Naive B cell (primary cell): ENCODE data around the gene HLA-G. TPM values are rescaled to one million over a fixed set of nuclear protein-coding genes. Genes with fewer than 3 reads are reported as not detected.

Source experiments
- ATAC-seq, 2 donors: fragments of 150-1000 bp; cut with Tn5 transposase; 2 replicates each; pipeline ENCODE4 v1.10.0; 2021; ENCODE audit warnings: low read depth in 2 of 2, mild to moderate bottlenecking in 2 of 2, moderate library complexity in 2 of 2
- DNase-seq: peaks from one replicate; pipeline ENCODE4 v3.0.0; 2022
- H3K27ac Mint-ChIP-seq, 6 donors: one replicate each; pipeline ENCODE4 v1.8.0; 2020 to 2022; ENCODE audit warnings: mild to moderate bottlenecking in 6 of 6, mixed read lengths in 6 of 6, moderate library complexity in 5 of 6, inconsistent platforms in 2 of 6
- H3K27me3 Mint-ChIP-seq, 3 donors: one replicate each; pipeline ENCODE4 v1.8.0; 2021 to 2022; ENCODE audit warnings: mixed read lengths in 3 of 3, mild to moderate bottlenecking in 1 of 3
- H3K36me3 Mint-ChIP-seq, 2 donors: one replicate each; pipeline ENCODE4 v1.8.0; 2020 to 2022; ENCODE audit warnings: mixed read lengths in 2 of 2, inconsistent platforms in 1 of 2, mild to moderate bottlenecking in 1 of 2
- H3K4me1 Mint-ChIP-seq, 3 donors: one replicate each; pipeline ENCODE4 v1.8.0; 2020 to 2022; ENCODE audit warnings: mixed read lengths in 3 of 3, inconsistent platforms in 1 of 3, mild to moderate bottlenecking in 1 of 3, moderate library complexity in 1 of 3
- H3K4me3 Mint-ChIP-seq, 8 donors: one replicate each; pipeline ENCODE4 v1.8.0; 2020 to 2022; ENCODE audit warnings: mild to moderate bottlenecking in 8 of 8, mixed read lengths in 8 of 8, moderate library complexity in 8 of 8, inconsistent platforms in 2 of 8
- H3K9me3 Mint-ChIP-seq, 7 donors: one replicate each; pipeline ENCODE4 v1.8.0; 2020 to 2022; ENCODE audit warnings: mixed read lengths in 7 of 7, mild to moderate bottlenecking in 5 of 7, inconsistent platforms in 2 of 7, moderate library complexity in 1 of 7
- polyA plus RNA-seq, 6 donors: library from polyadenylated mRNA; unstranded; fragments of 300-500 nt; fragmentation: Illumina TruSeq; gene quantifications; one replicate each; pipeline ENCODE4 v1.2.3, GENCODE V29; 2021; ENCODE audit warnings: low read depth in 6 of 6

Gene HLA-G
- polyA plus RNA-seq, 6 donors from 2014 or later: 0.23 to 5.5 (median 1.4) TPM

DNA sequence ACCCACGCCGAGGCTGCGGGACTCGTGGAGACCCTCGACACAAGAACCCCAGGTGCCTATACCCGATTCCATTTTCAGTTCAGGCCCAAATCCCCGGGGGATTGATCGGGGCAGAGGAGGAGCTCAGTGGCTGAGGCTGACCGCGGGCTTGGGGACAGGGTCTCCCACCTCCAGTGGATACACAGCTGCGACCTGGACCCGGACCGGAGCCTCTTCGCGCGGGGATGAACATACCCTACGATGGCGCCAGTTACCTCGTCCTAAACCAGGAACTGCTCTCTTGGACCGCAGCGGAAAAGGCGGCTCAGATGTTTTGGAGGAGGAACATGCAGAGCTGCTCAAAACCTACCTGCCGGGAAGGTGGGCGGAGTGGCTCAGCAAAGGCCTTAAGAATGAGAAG, 27.4 kb upstream of the HLA-G start:
- H3K4me1 Mint-ChIP-seq: no peaks in the 10 kb centered on the region
- no peak overlapping the region for H3K4me3 Mint-ChIP-seq
- H3K27ac Mint-ChIP-seq: no peak overlapping the region
- no peak for ATAC-seq
- H3K9me3 Mint-ChIP-seq: peaks cover 0 to 3% (median 0%) of the 10 kb centered on the region in 7 donors
- H3K36me3 Mint-ChIP-seq: no peaks in the 10 kb centered on the region
- H3K27me3 Mint-ChIP-seq: peaks cover 25 to 61% (median 36%) of the 10 kb centered on the region in 3 donors
- no peak for DNase-seq

DNA sequence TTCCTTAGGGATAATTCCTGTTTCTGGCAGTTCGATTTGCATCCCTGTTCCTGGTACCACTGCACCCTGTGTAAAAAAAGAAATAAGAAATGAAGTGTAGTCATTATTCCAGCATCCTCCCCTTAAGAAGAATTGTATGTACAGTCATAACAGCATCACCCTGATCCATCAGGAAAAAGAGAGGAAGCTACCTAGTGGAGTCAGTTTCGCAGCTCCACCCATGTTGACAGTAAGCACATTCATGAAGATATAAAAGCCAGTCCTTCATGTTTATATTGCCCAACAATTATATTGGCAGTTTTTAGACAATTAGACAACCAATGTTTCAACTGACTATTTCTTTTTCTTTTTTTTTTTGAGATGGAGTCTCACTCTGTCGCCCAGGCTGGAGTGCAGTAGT, 21.2 kb upstream of the HLA-G start:
- Mint-ChIP-seq H3K9me3 (peaks cover 0 to 3% (median 0%) of the 10 kb centered on the region in 7 donors), H3K4me3 (no peak overlapping the region), H3K36me3 (no peaks in the 10 kb centered on the region), H3K27ac (no peak overlapping the region), H3K27me3 (peaks cover 37 to 67% (median 48%) of the 10 kb centered on the region in 3 donors), H3K4me1 (no peaks in the 10 kb centered on the region)
- no peak for DNase-seq
- ATAC-seq: no peak

DNA sequence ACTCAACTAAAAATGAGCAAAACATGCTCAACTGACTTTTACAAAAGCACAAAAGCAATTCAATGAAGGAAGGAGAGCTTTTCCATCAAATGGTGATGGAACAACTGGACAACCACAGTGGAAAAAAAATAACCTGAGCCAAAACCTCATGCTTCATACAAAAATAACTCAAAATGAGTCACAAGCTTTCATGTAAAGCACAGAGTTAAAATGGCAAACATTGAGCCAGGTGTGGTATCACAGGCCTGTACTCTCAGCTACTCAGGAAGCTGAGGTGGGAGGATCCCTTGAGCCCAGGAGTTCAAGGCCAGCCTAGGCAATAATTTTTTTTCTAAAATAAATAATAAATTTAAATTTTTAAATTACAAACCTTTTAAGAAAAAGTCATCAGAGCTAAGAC, 18.4 kb upstream of the HLA-G start:
- no peak for ATAC-seq
- no peaks in the 10 kb centered on the region for H3K36me3 Mint-ChIP-seq

DNA sequence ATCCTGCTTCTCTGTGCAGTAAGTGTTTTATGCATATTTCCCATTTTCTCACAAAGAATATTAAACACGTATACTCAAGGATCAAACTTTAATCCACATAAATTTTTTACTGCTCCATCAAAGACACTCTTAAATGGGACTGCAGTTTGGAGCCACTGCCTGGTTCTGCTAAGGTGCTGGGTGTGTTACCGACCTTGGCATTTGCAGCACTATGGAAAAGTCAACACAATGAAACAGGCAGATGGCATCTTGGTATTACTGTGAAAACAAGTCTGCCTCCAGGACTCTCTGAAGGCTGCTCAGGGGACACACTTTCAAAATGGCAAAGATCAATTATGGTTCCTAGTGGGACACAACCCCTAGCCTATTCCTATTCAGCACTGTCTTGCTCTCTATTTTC, 17.3 kb upstream of the HLA-G start:
- H3K4me3 Mint-ChIP-seq: no peak overlapping the region
- no peaks in the 10 kb centered on the region for H3K36me3 Mint-ChIP-seq
- H3K27me3 Mint-ChIP-seq: peaks cover 35 to 72% (median 54%) of the 10 kb centered on the region in 3 donors
- no peaks in the 10 kb centered on the region for H3K4me1 Mint-ChIP-seq
- ATAC-seq (no peak), DNase-seq (no peak)
- peaks cover 0 to 2% (median 0%) of the 10 kb centered on the region in 7 donors for H3K9me3 Mint-ChIP-seq
- no peak overlapping the region for H3K27ac Mint-ChIP-seq

More for the DNA sequence above, 18.4 kb upstream of the HLA-G start:
- Mint-ChIP-seq H3K4me3 (no peak overlapping the region), H3K9me3 (peaks cover 0 to 3% (median 0%) of the 10 kb centered on the region in 7 donors), H3K27ac (no peak overlapping the region), H3K4me1 (no peaks in the 10 kb centered on the region), H3K27me3 (peaks cover 34 to 67% (median 55%) of the 10 kb centered on the region in 3 donors)
- no peak for DNase-seq

DNA sequence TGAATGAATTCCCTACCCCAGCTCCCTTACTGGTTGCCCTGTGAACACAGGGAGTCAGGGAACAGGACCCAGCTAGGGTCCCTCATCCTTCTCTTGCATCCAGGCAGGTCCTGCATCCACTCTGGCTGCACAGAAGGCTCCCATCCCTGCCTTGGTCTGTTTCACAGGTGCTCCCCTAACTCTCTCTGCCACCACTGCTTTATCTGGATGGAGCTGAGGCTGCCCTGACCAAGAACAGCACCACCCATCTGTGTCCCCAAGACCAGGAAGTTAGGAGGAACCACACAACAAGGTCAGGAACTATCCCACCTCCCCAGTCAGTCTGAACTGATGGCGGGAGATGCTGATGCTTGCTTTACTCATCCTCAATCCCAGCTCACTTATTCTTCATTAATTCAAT, 16.2 kb upstream of the HLA-G start:
- Mint-ChIP-seq H3K4me1 (no peaks in the 10 kb centered on the region), H3K9me3 (no peaks in the 10 kb centered on the region), H3K27me3 (peaks cover 29 to 72% (median 50%) of the 10 kb centered on the region in 3 donors), H3K36me3 (no peaks in the 10 kb centered on the region), H3K27ac (no peak overlapping the region), H3K4me3 (no peak overlapping the region)
- ATAC-seq (no peak), DNase-seq (no peak)

DNA sequence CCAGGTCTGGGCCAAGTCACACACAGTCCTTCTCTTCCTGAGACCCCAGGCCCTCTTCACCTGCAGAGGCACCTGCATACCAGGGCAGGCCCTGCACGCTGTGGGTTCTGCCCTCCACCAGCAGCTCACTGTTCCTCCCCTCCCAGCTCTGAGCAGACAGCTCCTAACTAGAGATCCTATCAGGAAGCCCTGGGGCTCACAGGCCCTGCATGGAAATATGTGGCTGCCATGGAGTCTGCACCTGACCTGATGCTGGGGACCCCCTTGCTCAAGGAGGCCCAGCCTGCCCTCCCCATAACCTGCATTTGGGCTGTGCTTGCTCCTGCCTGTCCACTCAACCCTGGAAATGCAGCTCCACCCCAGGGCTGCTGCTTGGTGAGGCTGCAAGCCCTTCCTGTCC, 14.6 kb upstream of the HLA-G start:
- DNase-seq (no peak), ATAC-seq (no peak)
- Mint-ChIP-seq H3K27ac (no peak overlapping the region), H3K9me3 (no peaks in the 10 kb centered on the region), H3K4me3 (no peak overlapping the region), H3K27me3 (peaks cover 23 to 67% (median 49%) of the 10 kb centered on the region in 3 donors), H3K36me3 (no peaks in the 10 kb centered on the region), H3K4me1 (no peaks in the 10 kb centered on the region)

DNA sequence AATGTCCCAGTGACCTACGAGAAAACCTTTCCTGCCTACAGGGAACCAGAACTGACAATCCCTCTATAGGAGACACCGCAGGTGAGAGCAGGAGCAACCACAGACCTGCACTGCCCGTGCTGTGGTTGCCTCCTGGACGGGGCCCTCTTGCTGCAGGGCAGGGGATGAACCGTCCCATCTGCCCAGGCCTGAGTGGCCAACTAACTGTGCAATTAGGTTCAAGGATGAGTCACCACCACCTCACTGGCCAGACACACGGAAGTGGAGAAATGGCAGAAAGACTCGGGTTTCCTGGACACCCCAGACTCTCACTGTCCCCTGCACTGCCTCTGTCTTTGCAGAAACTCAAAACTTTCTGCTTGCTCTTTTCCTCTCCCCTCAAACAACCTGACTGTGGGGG, 13.8 kb upstream of the HLA-G start:
- H3K9me3 Mint-ChIP-seq: no peaks in the 10 kb centered on the region
- no peak overlapping the region for H3K27ac Mint-ChIP-seq
- no peak overlapping the region for H3K4me3 Mint-ChIP-seq
- H3K27me3 Mint-ChIP-seq: peaks cover 29 to 67% (median 54%) of the 10 kb centered on the region in 3 donors
- ATAC-seq: no peak
- DNase-seq: no peak
- no peaks in the 10 kb centered on the region for H3K4me1 Mint-ChIP-seq
- H3K36me3 Mint-ChIP-seq: peaks cover 0 to 4% of the 10 kb centered on the region in 2 donors

DNA sequence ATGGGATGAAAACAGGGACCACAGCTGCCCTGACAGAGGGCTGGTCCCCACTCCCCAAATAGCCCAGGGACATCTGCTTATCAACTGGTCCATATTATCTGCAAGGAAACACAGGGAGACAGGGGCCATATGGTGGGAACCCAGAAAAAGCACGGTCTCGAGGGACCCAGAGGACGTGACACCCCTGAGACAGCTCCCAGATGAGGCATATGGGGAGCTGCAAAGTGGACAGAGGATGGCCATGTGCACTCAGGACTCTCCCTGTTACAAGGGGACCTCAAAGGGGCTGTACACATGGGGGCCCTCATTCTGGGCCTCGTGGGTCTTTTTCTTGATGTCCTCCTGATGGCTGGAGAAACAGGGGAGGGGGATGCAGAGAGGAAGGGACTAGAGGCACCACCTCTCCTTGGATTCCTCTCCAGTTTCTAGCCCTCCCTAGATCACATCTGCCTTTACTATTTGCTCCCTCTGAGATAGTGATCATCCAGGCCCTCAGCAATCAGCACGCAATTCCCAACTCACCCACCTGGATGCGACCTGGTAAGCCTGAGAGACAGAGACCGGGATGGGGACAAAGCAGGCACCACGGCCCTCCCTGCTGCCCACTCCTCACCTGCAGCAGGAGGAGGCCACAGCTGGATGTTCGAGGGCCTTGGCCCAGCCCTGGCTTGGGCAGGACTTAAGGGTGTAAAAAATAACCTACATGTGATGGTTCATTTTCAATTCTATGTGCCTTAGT, 13.1 kb upstream of the HLA-G start:
- no peak for ATAC-seq
- Mint-ChIP-seq H3K27ac (peak overlapping the region in 1 of 6 donors; percentile 71), H3K4me3 (no peak overlapping the region)

GRCh38 chr6:29815118-29815750, 12.4 kb upstream of the HLA-G start:
- DNase-seq: no peak
- no peak for ATAC-seq
- peaks cover 0 to 4% of the 10 kb centered on the region in 2 donors for H3K36me3 Mint-ChIP-seq
- H3K4me3 Mint-ChIP-seq: no peak overlapping the region
- no peaks in the 10 kb centered on the region for H3K9me3 Mint-ChIP-seq
- H3K27ac Mint-ChIP-seq: no peak overlapping the region
- peaks cover 37 to 73% (median 67%) of the 10 kb centered on the region in 3 donors for H3K27me3 Mint-ChIP-seq
- H3K4me1 Mint-ChIP-seq: no peaks in the 10 kb centered on the region

More for the DNA sequence above, 13.1 kb upstream of the HLA-G start:
- peaks cover 34 to 73% (median 61%) of the 10 kb centered on the region in 3 donors for H3K27me3 Mint-ChIP-seq
- no peaks in the 10 kb centered on the region for H3K4me1 Mint-ChIP-seq
- DNase-seq: no peak
- H3K9me3 Mint-ChIP-seq: no peaks in the 10 kb centered on the region
- H3K36me3 Mint-ChIP-seq: peaks cover 0 to 4% of the 10 kb centered on the region in 2 donors

GRCh38 chr6:29816030-29816429, 11.6 kb upstream of the HLA-G start:
- Mint-ChIP-seq H3K4me3 (no peak overlapping the region), H3K4me1 (no peaks in the 10 kb centered on the region)

DNA sequence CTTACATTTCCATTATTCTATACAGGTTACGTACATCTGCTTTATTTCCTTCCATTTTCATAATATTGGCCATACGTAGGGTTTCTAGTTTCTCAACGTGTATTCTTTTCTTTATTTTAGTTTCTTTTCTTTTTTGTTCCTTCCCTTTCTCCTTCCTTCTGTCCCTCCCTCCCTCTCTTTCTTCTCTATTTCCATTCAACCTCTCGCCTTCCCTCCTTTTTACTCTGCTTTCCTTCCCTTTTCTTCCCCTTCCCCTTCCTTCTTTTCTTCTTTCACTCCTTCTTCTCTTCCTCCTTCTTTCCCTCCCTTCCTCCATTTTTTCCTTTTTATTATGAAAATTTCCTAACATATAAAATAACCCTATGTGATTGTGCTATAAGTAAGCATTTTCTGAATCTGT, 8.7 kb upstream of the HLA-G start:
- no peak for DNase-seq
- peaks cover 52 to 79% (median 72%) of the 10 kb centered on the region in 3 donors for H3K27me3 Mint-ChIP-seq
- H3K9me3 Mint-ChIP-seq: peaks cover 0 to 7% (median 2%) of the 10 kb centered on the region in 7 donors
- ATAC-seq: no peak
- H3K27ac Mint-ChIP-seq: no peak overlapping the region
- peaks cover 0 to 4% of the 10 kb centered on the region in 2 donors for H3K36me3 Mint-ChIP-seq
- no peak overlapping the region for H3K4me3 Mint-ChIP-seq
- H3K4me1 Mint-ChIP-seq: no peaks in the 10 kb centered on the region

More at GRCh38 chr6:29816030-29816429, 11.6 kb upstream of the HLA-G start:
- no peak for DNase-seq
- Mint-ChIP-seq H3K27me3 (peaks cover 37 to 76% (median 72%) of the 10 kb centered on the region in 3 donors), H3K27ac (no peak overlapping the region), H3K36me3 (peaks cover 0 to 4% of the 10 kb centered on the region in 2 donors), H3K9me3 (no peaks in the 10 kb centered on the region)
- no peak for ATAC-seq

- Mint-ChIP-seq H3K9me3 (peaks cover 0 to 11% (median 6%) of the 10 kb centered on the region in 7 donors), H3K27me3 (peaks cover 54 to 86% (median 67%) of the 10 kb centered on the region in 3 donors), H3K36me3 (no peaks in the 10 kb centered on the region), H3K27ac (no peak overlapping the region), H3K4me1 (peaks cover 0 to 12% (median 10%) of the 10 kb centered on the region in 3 donors), H3K4me3 (no peak overlapping the region)
- no peak for DNase-seq
- no peak for ATAC-seq
Observed at GRCh38 chr6:29824144-29824543, 3.5 kb upstream of the HLA-G start.

DNA sequence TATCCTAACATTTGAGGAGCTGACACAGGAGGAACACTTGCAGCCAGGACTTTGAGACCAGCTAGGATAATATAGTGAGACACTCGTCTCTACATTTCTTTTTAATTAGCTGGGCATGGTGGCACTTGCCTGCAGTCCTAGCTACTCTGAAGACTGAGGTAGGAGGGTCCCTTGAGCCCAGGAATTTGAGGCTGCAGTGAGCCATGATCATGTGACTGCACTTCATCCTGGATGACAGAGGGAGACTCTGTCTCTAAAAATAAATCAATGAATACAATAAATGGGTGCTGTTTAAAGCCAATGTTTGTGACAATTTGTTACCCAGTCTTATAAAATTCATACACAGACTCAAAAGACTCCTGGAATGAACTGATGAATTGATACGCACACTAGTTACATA, 1.8 kb upstream of the HLA-G start:
- Mint-ChIP-seq H3K4me3 (no peak overlapping the region), H3K4me1 (peaks cover 0 to 12% (median 10%) of the 10 kb centered on the region in 3 donors), H3K27me3 (peaks cover 67 to 90% (median 71%) of the 10 kb centered on the region in 3 donors), H3K36me3 (no peaks in the 10 kb centered on the region), H3K9me3 (peaks cover 0 to 11% (median 6%) of the 10 kb centered on the region in 7 donors), H3K27ac (no peak overlapping the region)
- DNase-seq (no peak), ATAC-seq (no peak)

- Mint-ChIP-seq H3K36me3 (no peaks in the 10 kb centered on the region), H3K27ac (no peak overlapping the region), H3K9me3 (peaks cover 0 to 11% (median 6%) of the 10 kb centered on the region in 7 donors), H3K27me3 (peaks cover 67 to 89% (median 70%) of the 10 kb centered on the region in 3 donors), H3K4me1 (peaks cover 0 to 12% (median 10%) of the 10 kb centered on the region in 3 donors), H3K4me3 (peak overlapping the region in 1 of 8 donors; percentile 76)
- ATAC-seq (no peak), DNase-seq (no peak)
Observed at GRCh38 chr6:29826271-29826670, 1.4 kb upstream of the HLA-G start.
